Omental fat pad (tissue), 4 donors: ENCODE measurements around the gene SEMA4C. TPM values are rescaled to one million over a fixed set of nuclear protein-coding genes. Genes with fewer than 3 reads are reported as not detected.
A peak's percentile ranks its signal among the peaks of the same experiment; 100 is the strongest.

ENCODE experiments used
- ATAC-seq: fragments of 150-250 bp; one replicate; pipeline ENCODE4 v1.9.1; 2016; ENCODE audit warnings: mild to moderate bottlenecking, moderate library complexity; ENCODE audit not compliant: low FRiP score
- DNase-seq: peaks from one replicate; pipeline ENCODE4 v3.0.0-alpha.2; 2019; ENCODE audit warnings: low spot score
- CTCF ChIP-seq, 3 donors: fragments of 450-650 bp; IDR thresholded peaks; one replicate each; pipeline ENCODE4 v1.5.1; 2016 to 2017; ENCODE audit warnings: antibody characterized with exemption in 3 of 3, mild to moderate bottlenecking in 3 of 3, moderate library complexity in 2 of 3
- total RNA-seq, 4 donors: library from RNA; depleted of rRNA; stranded (reverse); fragments of >200 nt; gene quantifications; one replicate each; pipeline ENCODE4 v1.1.0, GENCODE V29; 2016

The SEMA4C gene
- total RNA-seq, 4 donors from 2014 or later: 19.7 to 40.4 (median 26.9) TPM

GRCh38 chr2:96903815-96904214, 33.9 kb upstream of the SEMA4C start:
- DNase-seq (no peak), ATAC-seq (no peak)
- no peak for TF ChIP-seq CTCF (IDR thresholded peaks at IDR 0.05)

GRCh38 chr2:96903318-96903717, 33.4 kb upstream of the SEMA4C start:
- DNase-seq: no peak
- TF ChIP-seq CTCF (IDR thresholded peaks at IDR 0.05): no peak

GRCh38 chr2:96900237-96900636, 30.4 kb upstream of the SEMA4C start:
- DNase-seq: no peak
- ATAC-seq: no peak
- TF ChIP-seq CTCF (IDR thresholded peaks at IDR 0.05): no peak

More at GRCh38 chr2:96903318-96903717, 33.4 kb upstream of the SEMA4C start:
- ATAC-seq: no peak

- TF ChIP-seq CTCF (IDR thresholded peaks at IDR 0.05): no peak
- DNase-seq (no peak), ATAC-seq (no peak)
Observed at GRCh38 chr2:96899413-96899741, 29.5 kb upstream of the SEMA4C start.

GRCh38 chr2:96898641-96899412, 28.9 kb upstream of the SEMA4C start:
- no peak for DNase-seq
- peak; percentile 34 for ATAC-seq
- no peak for TF ChIP-seq CTCF (IDR thresholded peaks at IDR 0.05)

GRCh38 chr2:96898135-96898505, 28.2 kb upstream of the SEMA4C start:
- ATAC-seq (no peak), DNase-seq (no peak)
- no peak for TF ChIP-seq CTCF (IDR thresholded peaks at IDR 0.05)

- ATAC-seq: peak; percentile 73
- DNase-seq: no peak
- TF ChIP-seq CTCF (IDR thresholded peaks at IDR 0.05): no peak
Observed at GRCh38 chr2:96897491-96898134, 27.7 kb upstream of the SEMA4C start.
